ENCODE measurements around the gene SLC16A4. TPM values are rescaled to one million over a fixed set of nuclear protein-coding genes. Genes with fewer than 3 reads are reported as not detected.
"Not testable (repeated sequence)": the region's sequence is repeated elsewhere in the genome, so short reads cannot be mapped to it uniquely, and the experiment has no call there.

SLC16A4 gene
- total RNA-seq, 3 donors from 2014 or later (not counting 1 experiment from before 2014, with no cell fraction given) = 0.30 to 0.40 (median 0.34) TPM

DNA sequence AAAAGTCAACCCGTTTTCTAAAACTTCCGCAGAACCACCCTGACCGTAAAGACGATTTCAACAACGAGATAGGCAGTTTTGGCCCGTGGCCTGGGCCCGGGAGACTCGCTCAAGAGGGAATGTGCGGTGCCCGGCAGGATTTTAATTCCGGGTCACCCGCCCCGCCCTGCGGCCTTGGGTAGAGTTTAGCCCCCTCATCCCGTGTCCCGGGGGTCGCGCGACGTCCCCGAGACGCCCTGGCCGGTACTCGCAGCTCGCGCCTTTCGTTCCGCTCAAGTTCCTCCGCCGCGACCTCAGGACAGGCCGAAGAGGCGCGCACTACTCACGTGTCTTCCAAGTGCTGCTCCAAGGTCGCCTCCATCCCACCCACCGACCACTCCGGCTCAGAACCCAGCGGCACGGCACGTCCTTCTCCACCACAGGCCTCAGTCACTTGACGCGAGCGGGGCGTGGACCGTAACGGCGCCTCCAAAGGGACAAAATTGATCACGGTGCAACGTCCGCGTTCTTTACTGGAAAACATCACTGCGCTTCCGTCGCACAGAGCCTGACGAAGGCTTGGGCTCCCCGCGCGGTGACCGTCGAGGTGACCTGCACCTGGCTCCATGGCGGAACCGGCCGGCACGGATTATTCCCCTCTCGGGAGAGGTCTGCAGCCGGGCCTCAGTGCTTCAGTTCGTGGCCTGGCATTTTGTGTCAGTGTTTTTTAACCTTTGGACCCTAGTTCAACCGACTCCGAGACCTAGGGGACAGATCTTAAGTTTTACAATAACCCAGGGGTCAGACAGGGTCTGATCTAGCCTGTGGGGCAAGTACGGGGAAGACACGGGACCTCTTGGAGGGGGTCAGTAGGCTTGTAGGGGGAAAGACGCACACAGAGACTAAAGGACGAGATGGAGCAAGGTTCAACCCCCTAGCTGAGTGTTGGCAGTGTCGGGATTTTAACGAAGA lies 16.7 kb upstream of the SLC16A4 start, which contains the start of gene LAMTOR5:
TSS of gene LAMTOR5 (minus strand) at position 435 of the 951 bp plus-strand sequence. CDS start at position 361, 74 bp downstream.
- ATAC-seq = peak; percentile 93 to 97 (median 96)

DNA sequence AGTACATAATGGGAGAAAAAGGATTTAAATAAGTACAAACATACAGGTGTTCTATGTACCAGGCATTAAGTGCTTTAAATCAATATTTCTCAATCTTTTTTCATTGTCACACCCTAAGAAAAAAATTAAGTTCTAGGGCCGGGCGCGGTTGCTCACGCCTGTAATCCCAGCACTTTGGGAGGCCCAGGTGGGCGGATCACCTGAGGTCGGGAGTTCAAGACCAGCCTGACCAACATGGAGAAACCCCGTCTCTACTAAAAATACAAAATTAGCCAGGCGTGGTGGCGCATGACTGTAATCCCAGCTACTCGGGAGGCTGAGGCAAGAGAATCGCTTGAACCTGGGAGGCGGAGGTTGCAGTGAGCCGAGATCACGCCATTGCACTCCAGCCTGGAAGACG lies 15.6 kb upstream of the SLC16A4 start:
- H3K36me3 Mint-ChIP-seq = not testable (repeated sequence)

More for the DNA sequence above, 16.7 kb upstream of the SLC16A4 start, which contains the start of gene LAMTOR5:
- no peaks in the 10 kb centered on the region for H3K27me3 ChIP-seq (ENCODE audit: control insufficient read depth, insufficient read depth, low read length)
- H3K9me3 ChIP-seq (ENCODE audit: control insufficient read depth, insufficient read depth, low read length) = no peaks in the 10 kb centered on the region
- Mint-ChIP-seq H3K27me3 (ENCODE audit: low read depth in 2 of 2) (no peaks in the 10 kb centered on the region), H3K9me3 (no peaks in the 10 kb centered on the region), H3K27ac (peak within 1 kb of the TSS; percentile 98 to 100), H3K4me1 (peaks cover 24 to 30% of the 10 kb centered on the region in 2 donors), H3K36me3 (no peaks in the 10 kb centered on the region), H3K4me3 (peak within 1 kb of the TSS; percentile 99)
- TF ChIP-seq, protein P1, sequence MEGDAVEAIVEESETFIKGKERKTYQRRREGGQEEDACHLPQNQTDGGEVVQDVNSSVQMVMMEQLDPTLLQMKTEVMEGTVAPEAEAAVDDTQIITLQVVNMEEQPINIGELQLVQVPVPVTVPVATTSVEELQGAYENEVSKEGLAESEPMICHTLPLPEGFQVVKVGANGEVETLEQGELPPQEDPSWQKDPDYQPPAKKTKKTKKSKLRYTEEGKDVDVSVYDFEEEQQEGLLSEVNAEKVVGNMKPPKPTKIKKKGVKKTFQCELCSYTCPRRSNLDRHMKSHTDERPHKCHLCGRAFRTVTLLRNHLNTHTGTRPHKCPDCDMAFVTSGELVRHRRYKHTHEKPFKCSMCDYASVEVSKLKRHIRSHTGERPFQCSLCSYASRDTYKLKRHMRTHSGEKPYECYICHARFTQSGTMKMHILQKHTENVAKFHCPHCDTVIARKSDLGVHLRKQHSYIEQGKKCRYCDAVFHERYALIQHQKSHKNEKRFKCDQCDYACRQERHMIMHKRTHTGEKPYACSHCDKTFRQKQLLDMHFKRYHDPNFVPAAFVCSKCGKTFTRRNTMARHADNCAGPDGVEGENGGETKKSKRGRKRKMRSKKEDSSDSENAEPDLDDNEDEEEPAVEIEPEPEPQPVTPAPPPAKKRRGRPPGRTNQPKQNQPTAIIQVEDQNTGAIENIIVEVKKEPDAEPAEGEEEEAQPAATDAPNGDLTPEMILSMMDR (IDR thresholded peaks at IDR 0.05) = no peak
- peaks cover 28% of the 10 kb centered on the region for H3K36me3 ChIP-seq (ENCODE audit: control insufficient read depth, insufficient read depth, low read length)
- DNase-seq = peak; percentile 89 to 95
- H3K27ac ChIP-seq (ENCODE audit: low read length) = peak within 1 kb of the TSS; percentile 89
- intact Hi-C loops (cut with micrococcal nuclease) = loop anchor here (1.0 to 5.0 kb wide), 2 partner anchors 68 to 200 kb away; partner anchors contain the start of gene RBM15
- peaks cover 20% of the 10 kb centered on the region for H3K4me1 ChIP-seq (ENCODE audit: control insufficient read depth, insufficient read depth, low read length)
- under 1% methylated on average over 76 of the region's 76 CpGs for WGBS (ENCODE audit: insufficient coverage)
- H3K4me3 ChIP-seq (ENCODE audit: low read length) = peak within 1 kb of the TSS; percentile 88

DNA sequence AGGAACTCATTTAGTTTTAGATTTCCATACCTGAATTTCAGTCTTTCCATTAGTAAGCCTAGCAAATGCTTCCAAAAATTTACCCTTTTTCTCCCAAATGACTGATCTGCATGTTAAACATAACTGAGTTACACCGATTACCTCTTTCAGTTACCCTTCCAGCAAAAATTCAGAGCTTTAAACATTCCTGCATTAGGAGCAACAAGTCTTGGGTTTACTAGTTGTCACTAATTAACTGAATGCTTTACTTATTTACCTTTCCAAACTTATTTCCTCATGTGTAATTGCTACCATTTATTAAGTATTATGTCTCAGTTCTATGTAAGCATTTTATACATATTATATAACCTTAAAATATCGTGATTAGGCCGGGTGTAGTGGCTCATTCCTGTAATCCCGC lies 13.6 kb upstream of the SLC16A4 start:
- H3K4me1 Mint-ChIP-seq = peaks cover 22 to 28% of the 10 kb centered on the region in 2 donors
- ATAC-seq (no peak), DNase-seq (no peak)
- Histone ChIP-seq H3K9me3 (ENCODE audit: control insufficient read depth, insufficient read depth, low read length) (no peaks in the 10 kb centered on the region), H3K4me3 (ENCODE audit: low read length) (no peak overlapping the region), H3K4me1 (ENCODE audit: control insufficient read depth, insufficient read depth, low read length) (peaks cover 20% of the 10 kb centered on the region), H3K27me3 (ENCODE audit: control insufficient read depth, insufficient read depth, low read length) (no peaks in the 10 kb centered on the region), H3K36me3 (ENCODE audit: control insufficient read depth, insufficient read depth, low read length) (peaks cover 49% of the 10 kb centered on the region), H3K27ac (ENCODE audit: low read length) (no peak overlapping the region)
- TF ChIP-seq, protein P1 (IDR thresholded peaks at IDR 0.05) = no peak
- intact Hi-C loops (cut with micrococcal nuclease) = no loop called here
- no peaks in the 10 kb centered on the region for H3K36me3 Mint-ChIP-seq
- no peaks in the 10 kb centered on the region for H3K27me3 Mint-ChIP-seq (ENCODE audit: low read depth in 2 of 2)
- H3K4me3 Mint-ChIP-seq = peak overlapping the region; percentile 45
- 96% methylated on average over 4 of the region's 4 CpGs for WGBS (ENCODE audit: insufficient coverage)
- H3K27ac Mint-ChIP-seq = peak overlapping the region; percentile 27 to 33
- H3K9me3 Mint-ChIP-seq = no peaks in the 10 kb centered on the region

More for the DNA sequence above, 15.6 kb upstream of the SLC16A4 start:
- intact Hi-C loops (cut with micrococcal nuclease) = loop anchor here (5.0 kb wide), 1 partner anchor 199 kb away; no protein-coding TSS in a partner anchor
- H3K27me3 ChIP-seq (ENCODE audit: control insufficient read depth, insufficient read depth, low read length); DNase-seq; H3K9me3 ChIP-seq (ENCODE audit: control insufficient read depth, insufficient read depth, low read length); ATAC-seq; H3K27me3 Mint-ChIP-seq (ENCODE audit: low read depth in 2 of 2); H3K27ac ChIP-seq (ENCODE audit: low read length); H3K9me3 Mint-ChIP-seq: not testable (repeated sequence)
- Histone ChIP-seq H3K4me1 (ENCODE audit: control insufficient read depth, insufficient read depth, low read length) (peaks cover 20% of the 10 kb centered on the region), H3K36me3 (ENCODE audit: control insufficient read depth, insufficient read depth, low read length) (peaks cover 37% of the 10 kb centered on the region), H3K4me3 (ENCODE audit: low read length) (peak overlapping the region; percentile 88)
- Mint-ChIP-seq H3K27ac (peak overlapping the region; percentile 98 to 100), H3K4me1 (peaks cover 22 to 28% of the 10 kb centered on the region in 2 donors), H3K4me3 (peak overlapping the region; percentile 99)
- 80% methylated on average over 10 of the region's 15 CpGs for WGBS (ENCODE audit: insufficient coverage)

DNA sequence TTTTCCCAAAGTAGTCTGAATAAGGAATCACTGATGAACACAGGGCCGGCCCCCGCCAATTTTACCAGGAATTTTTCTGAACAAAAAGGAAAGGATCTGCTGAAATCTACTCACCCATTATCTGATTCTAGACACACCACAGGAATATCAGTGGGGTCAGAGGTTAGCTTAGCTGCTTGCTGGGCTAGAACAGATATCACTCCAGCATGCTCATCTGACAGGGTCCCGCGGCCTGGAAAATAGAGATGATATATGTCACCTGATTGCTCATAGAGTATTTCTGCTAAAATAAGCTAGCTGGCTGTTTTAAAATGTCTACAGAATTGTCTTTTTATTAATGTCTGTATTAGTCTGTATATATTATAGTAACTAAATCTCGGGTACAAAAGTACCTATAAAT lies 13.0 kb upstream of the SLC16A4 start:
- no peak for DNase-seq
- peaks cover 51% of the 10 kb centered on the region for H3K36me3 ChIP-seq (ENCODE audit: control insufficient read depth, insufficient read depth, low read length)

DNA sequence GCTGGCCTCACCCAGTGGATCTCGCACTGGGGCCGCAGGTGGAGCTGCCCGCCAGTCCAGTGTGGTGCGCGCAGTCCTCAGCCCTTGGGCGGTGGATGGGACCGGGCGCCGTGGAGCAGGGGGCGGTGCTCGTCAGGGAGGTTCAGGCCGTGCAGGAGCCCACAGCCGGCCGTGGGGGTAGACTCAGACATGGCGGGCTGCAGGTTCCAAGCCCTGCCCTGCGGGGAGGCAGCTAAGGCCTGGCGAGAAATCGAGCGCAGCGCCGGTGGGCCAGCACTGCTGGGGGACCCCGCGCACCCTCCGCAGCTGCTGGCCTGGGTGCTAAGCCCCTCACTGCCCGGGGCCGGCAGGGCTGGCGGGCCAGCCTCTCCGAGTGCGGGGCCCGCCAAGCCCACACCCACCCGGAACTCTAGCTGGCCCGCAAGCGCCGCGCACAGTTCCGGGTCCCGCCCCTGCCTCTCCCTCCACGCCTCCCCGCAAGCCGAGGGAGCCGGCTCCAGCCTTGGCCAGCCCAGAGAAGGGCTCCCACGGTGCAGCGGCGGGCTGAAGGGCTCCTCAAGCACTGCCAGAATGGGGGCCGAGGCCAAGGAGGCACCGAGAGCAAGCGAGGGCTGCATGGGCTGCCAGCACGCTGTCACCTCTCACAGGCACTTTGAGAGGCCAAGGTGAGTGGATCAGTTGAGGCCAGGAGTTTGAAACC lies 5.6 kb upstream of the SLC16A4 start:
- intact Hi-C loops (cut with micrococcal nuclease); H3K27me3 Mint-ChIP-seq (ENCODE audit: low read depth in 2 of 2): not testable (repeated sequence)

More for the DNA sequence above, 13.0 kb upstream of the SLC16A4 start:
- H3K27ac Mint-ChIP-seq = no peak overlapping the region
- H3K4me1 ChIP-seq (ENCODE audit: control insufficient read depth, insufficient read depth, low read length) = peaks cover 20% of the 10 kb centered on the region
- TF ChIP-seq, protein P1 (IDR thresholded peaks at IDR 0.05) = no peak
- peaks cover 22 to 28% of the 10 kb centered on the region in 2 donors for H3K4me1 Mint-ChIP-seq
- H3K27me3 ChIP-seq (ENCODE audit: control insufficient read depth, insufficient read depth, low read length) = no peaks in the 10 kb centered on the region
- H3K4me3 ChIP-seq (ENCODE audit: low read length) = no peak overlapping the region
- H3K27ac ChIP-seq (ENCODE audit: low read length) = no peak overlapping the region
- WGBS (ENCODE audit: insufficient coverage) = 93% methylated on average over 4 of the region's 5 CpGs
- ATAC-seq = no peak
- no peak overlapping the region for H3K4me3 Mint-ChIP-seq
- no peaks in the 10 kb centered on the region for H3K9me3 ChIP-seq (ENCODE audit: control insufficient read depth, insufficient read depth, low read length)
- no peaks in the 10 kb centered on the region for H3K27me3 Mint-ChIP-seq (ENCODE audit: low read depth in 2 of 2)
- no peaks in the 10 kb centered on the region for H3K9me3 Mint-ChIP-seq
- H3K36me3 Mint-ChIP-seq = no peaks in the 10 kb centered on the region
- intact Hi-C loops (cut with micrococcal nuclease) = no loop called here

More for the DNA sequence above, 5.6 kb upstream of the SLC16A4 start:
- not testable (repeated sequence) for H3K27ac Mint-ChIP-seq; H3K4me1 ChIP-seq (ENCODE audit: control insufficient read depth, insufficient read depth, low read length); H3K27ac ChIP-seq (ENCODE audit: low read length); H3K9me3 ChIP-seq (ENCODE audit: control insufficient read depth, insufficient read depth, low read length); ATAC-seq; H3K9me3 Mint-ChIP-seq; H3K4me3 ChIP-seq (ENCODE audit: low read length); H3K4me1 Mint-ChIP-seq; H3K27me3 ChIP-seq (ENCODE audit: control insufficient read depth, insufficient read depth, low read length); H3K4me3 Mint-ChIP-seq; H3K36me3 Mint-ChIP-seq; DNase-seq
- peaks cover 18% of the 10 kb centered on the region for H3K36me3 ChIP-seq (ENCODE audit: control insufficient read depth, insufficient read depth, low read length)
- 98% methylated on average over 48 of the region's 48 CpGs for WGBS (ENCODE audit: insufficient coverage)

All from natural killer cell (primary cell).